Measurements from ENCODE around the gene HMGA1.

DNA sequence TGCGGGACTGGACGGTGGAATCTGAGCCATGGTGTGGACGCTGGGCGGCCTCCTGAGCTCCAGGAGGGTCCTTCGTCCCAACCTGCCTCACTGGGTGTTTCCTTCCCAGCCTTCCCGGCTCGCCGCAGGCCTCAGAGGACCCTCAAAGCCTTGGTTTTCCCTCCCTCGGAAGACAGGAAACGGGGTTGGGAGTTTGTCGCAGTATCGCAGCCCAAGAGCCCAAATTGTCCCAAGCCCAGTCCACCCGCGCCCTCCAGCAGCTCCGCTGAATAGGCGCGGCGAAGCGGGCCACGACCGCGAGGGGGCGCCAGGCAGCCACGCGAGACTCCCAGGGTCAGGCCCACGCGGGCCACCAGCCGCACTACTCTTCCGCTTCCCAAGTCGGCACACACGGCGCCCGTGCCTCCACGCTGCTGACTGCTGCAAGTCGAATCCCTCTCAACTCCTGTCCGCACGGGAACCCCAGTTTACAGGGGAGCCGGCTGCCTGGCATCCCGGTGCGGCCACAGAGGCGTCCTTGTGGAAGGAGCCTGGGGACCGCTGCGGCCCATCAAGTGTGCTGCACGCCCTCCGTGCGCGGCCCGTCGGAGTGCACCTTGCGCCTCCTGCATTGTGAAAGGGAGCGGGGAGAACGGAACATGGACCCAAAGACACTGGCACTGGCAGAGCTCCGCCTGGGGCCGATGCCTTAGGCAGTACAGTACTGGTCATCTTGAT, 40.4 kb upstream of the HMGA1 start:
- TF ChIP-seq, protein P1, sequence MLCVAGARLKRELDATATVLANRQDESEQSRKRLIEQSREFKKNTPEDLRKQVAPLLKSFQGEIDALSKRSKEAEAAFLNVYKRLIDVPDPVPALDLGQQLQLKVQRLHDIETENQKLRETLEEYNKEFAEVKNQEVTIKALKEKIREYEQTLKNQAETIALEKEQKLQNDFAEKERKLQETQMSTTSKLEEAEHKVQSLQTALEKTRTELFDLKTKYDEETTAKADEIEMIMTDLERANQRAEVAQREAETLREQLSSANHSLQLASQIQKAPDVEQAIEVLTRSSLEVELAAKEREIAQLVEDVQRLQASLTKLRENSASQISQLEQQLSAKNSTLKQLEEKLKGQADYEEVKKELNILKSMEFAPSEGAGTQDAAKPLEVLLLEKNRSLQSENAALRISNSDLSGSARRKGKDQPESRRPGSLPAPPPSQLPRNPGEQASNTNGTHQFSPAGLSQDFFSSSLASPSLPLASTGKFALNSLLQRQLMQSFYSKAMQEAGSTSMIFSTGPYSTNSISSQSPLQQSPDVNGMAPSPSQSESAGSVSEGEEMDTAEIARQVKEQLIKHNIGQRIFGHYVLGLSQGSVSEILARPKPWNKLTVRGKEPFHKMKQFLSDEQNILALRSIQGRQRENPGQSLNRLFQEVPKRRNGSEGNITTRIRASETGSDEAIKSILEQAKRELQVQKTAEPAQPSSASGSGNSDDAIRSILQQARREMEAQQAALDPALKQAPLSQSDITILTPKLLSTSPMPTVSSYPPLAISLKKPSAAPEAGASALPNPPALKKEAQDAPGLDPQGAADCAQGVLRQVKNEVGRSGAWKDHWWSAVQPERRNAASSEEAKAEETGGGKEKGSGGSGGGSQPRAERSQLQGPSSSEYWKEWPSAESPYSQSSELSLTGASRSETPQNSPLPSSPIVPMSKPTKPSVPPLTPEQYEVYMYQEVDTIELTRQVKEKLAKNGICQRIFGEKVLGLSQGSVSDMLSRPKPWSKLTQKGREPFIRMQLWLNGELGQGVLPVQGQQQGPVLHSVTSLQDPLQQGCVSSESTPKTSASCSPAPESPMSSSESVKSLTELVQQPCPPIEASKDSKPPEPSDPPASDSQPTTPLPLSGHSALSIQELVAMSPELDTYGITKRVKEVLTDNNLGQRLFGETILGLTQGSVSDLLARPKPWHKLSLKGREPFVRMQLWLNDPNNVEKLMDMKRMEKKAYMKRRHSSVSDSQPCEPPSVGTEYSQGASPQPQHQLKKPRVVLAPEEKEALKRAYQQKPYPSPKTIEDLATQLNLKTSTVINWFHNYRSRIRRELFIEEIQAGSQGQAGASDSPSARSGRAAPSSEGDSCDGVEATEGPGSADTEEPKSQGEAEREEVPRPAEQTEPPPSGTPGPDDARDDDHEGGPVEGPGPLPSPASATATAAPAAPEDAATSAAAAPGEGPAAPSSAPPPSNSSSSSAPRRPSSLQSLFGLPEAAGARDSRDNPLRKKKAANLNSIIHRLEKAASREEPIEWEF (IDR thresholded peaks at IDR 0.05; ENCODE audit: insufficient replicate concordance, low read depth, low read length), result no peak
- TF ChIP-seq EZH2 (IDR thresholded peaks at IDR 0.05; ENCODE audit: borderline replicate concordance, control insufficient read depth, low read depth, low read length), result no peak
- TF ChIP-seq POLR2A (IDR thresholded peaks at IDR 0.05; ENCODE audit: low read depth, low read length), result peak; percentile 77
- TF ChIP-seq MTA3 (IDR thresholded peaks at IDR 0.05; ENCODE audit: borderline replicate concordance, low read length), result no peak
- TF ChIP-seq PRDM15 (CRISPR knock-in tag; IDR thresholded peaks at IDR 0.05), result no peak

Data from GM12878 (cell line).